ENCODE measurements around the gene RASGRF2.

DNA sequence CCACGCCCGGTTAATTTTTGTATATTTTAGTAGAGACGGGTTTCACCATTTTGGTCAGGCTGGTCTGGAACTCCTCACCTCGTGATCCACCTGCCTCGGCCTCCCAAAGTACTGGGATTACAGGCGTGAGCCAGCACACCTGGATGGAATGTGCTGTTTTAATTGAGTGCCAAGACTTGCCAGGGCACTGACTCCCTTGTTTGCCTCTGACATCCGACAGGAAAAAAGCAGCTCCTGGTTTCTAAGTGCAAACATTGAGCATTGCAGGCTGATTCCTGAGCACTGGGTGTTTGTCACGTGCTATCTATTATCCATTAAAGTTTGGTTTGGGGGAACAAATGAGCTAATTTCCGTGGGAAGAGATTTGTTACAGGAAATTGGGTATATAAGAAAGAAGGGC, 202.3 kb downstream of the RASGRF2 start:
- TF ChIP-seq, protein P1, sequence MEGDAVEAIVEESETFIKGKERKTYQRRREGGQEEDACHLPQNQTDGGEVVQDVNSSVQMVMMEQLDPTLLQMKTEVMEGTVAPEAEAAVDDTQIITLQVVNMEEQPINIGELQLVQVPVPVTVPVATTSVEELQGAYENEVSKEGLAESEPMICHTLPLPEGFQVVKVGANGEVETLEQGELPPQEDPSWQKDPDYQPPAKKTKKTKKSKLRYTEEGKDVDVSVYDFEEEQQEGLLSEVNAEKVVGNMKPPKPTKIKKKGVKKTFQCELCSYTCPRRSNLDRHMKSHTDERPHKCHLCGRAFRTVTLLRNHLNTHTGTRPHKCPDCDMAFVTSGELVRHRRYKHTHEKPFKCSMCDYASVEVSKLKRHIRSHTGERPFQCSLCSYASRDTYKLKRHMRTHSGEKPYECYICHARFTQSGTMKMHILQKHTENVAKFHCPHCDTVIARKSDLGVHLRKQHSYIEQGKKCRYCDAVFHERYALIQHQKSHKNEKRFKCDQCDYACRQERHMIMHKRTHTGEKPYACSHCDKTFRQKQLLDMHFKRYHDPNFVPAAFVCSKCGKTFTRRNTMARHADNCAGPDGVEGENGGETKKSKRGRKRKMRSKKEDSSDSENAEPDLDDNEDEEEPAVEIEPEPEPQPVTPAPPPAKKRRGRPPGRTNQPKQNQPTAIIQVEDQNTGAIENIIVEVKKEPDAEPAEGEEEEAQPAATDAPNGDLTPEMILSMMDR (conservative IDR thresholded peaks at IDR 0.05; ENCODE audit: low read length) = no peak
- TF ChIP-seq EZH2phosphoT487 (IDR thresholded peaks at IDR 0.05; ENCODE audit: borderline replicate concordance) = no peak

Measured in Loucy (cell line).